ENCODE results near the gene PRLR. TPM values are rescaled to one million over a fixed set of nuclear protein-coding genes. Genes with fewer than 3 reads are reported as not detected.
"Not testable (repeated sequence)": the region's sequence is repeated elsewhere in the genome, so short reads cannot be mapped to it uniquely, and the experiment has no call there.

Gene PRLR
- total RNA-seq, 1 donor from 2014 or later: 1.6 TPM

- DNase-seq (no peak), ATAC-seq (no peak)
- Histone ChIP-seq H3K27ac (no peak overlapping the region), H3K4me3 (no peak overlapping the region), H3K36me3 (no peaks in the 10 kb centered on the region), H3K27me3 (no peaks in the 10 kb centered on the region), H3K4me1 (no peaks in the 10 kb centered on the region), H3K9me3 (no peaks in the 10 kb centered on the region)
- intact Hi-C loops (cut with DNase I): no loop called here
- no peak for TF ChIP-seq CTCF (IDR thresholded peaks at IDR 0.05)
These were observed 107.5 kb downstream of the PRLR start for GRCh38 chr5:35122819-35123218.

- no peaks in the 10 kb centered on the region for H3K36me3 ChIP-seq
- H3K9me3 ChIP-seq: no peaks in the 10 kb centered on the region
- TF ChIP-seq CTCF (IDR thresholded peaks at IDR 0.05): no peak
- intact Hi-C loops (cut with DNase I): no loop called here
- ATAC-seq (no peak), DNase-seq (no peak)
- H3K27ac ChIP-seq: no peak overlapping the region
- H3K4me1 ChIP-seq: no peaks in the 10 kb centered on the region
- H3K27me3 ChIP-seq: no peaks in the 10 kb centered on the region
- H3K4me3 ChIP-seq: no peak overlapping the region
These were observed 109.6 kb downstream of the PRLR start for GRCh38 chr5:35120715-35121114.

GRCh38 chr5:35117967-35118366 lies 112.3 kb downstream of the PRLR start:
- no peak for TF ChIP-seq CTCF (IDR thresholded peaks at IDR 0.05)
- no peak overlapping the region for H3K27ac ChIP-seq
- H3K9me3 ChIP-seq: no peaks in the 10 kb centered on the region
- no peaks in the 10 kb centered on the region for H3K36me3 ChIP-seq
- DNase-seq (no peak), ATAC-seq (no peak)
- H3K4me1 ChIP-seq: no peaks in the 10 kb centered on the region
- no peak overlapping the region for H3K4me3 ChIP-seq
- no peaks in the 10 kb centered on the region for H3K27me3 ChIP-seq
- intact Hi-C loops (cut with DNase I): no loop called here

GRCh38 chr5:35115920-35116319 lies 114.4 kb downstream of the PRLR start:
- no peaks in the 10 kb centered on the region for H3K36me3 ChIP-seq
- no peak overlapping the region for H3K4me3 ChIP-seq
- no peaks in the 10 kb centered on the region for H3K27me3 ChIP-seq
- DNase-seq (no peak), ATAC-seq (no peak)
- no peak for TF ChIP-seq CTCF (IDR thresholded peaks at IDR 0.05)
- no peaks in the 10 kb centered on the region for H3K9me3 ChIP-seq
- no peaks in the 10 kb centered on the region for H3K4me1 ChIP-seq
- intact Hi-C loops (cut with DNase I): no loop called here
- H3K27ac ChIP-seq: no peak overlapping the region

- ATAC-seq (no peak), DNase-seq (no peak)
- H3K4me3 ChIP-seq: no peak overlapping the region
- no peaks in the 10 kb centered on the region for H3K9me3 ChIP-seq
- H3K4me1 ChIP-seq: no peaks in the 10 kb centered on the region
- no peaks in the 10 kb centered on the region for H3K27me3 ChIP-seq
- intact Hi-C loops (cut with DNase I): no loop called here
- H3K27ac ChIP-seq: no peak overlapping the region
- no peak for TF ChIP-seq CTCF (IDR thresholded peaks at IDR 0.05)
- no peaks in the 10 kb centered on the region for H3K36me3 ChIP-seq
These were observed 115.6 kb downstream of the PRLR start for GRCh38 chr5:35114698-35115097.

- no peak for TF ChIP-seq CTCF (IDR thresholded peaks at IDR 0.05)
- no peak overlapping the region for H3K27ac ChIP-seq
- H3K36me3 ChIP-seq: no peaks in the 10 kb centered on the region
- ATAC-seq (no peak), DNase-seq (no peak)
- intact Hi-C loops (cut with DNase I): no loop called here
- no peaks in the 10 kb centered on the region for H3K4me1 ChIP-seq
- H3K4me3 ChIP-seq: no peak overlapping the region
- H3K9me3 ChIP-seq: no peaks in the 10 kb centered on the region
- H3K27me3 ChIP-seq: no peaks in the 10 kb centered on the region
These were observed 118.0 kb downstream of the PRLR start for GRCh38 chr5:35112300-35112699.

GRCh38 chr5:35104550-35104949 lies 125.7 kb downstream of the PRLR start:
- DNase-seq; intact Hi-C loops (cut with DNase I); H3K4me3 ChIP-seq; H3K27ac ChIP-seq; ATAC-seq; H3K27me3 ChIP-seq; H3K36me3 ChIP-seq; H3K9me3 ChIP-seq; H3K4me1 ChIP-seq: not testable (repeated sequence)
